Right ventricle myocardium superior (tissue), 1 donor: ENCODE data around the gene THSD7A. TPM values are rescaled to one million over a fixed set of nuclear protein-coding genes. Genes with fewer than 3 reads are reported as not detected.

Experiments used
- ATAC-seq: fragments of 200-7000 bp; cut with Tn5 transposase; one replicate; pipeline ENCODE4 v1.9.1; 2020; ENCODE audit warnings: mild to moderate bottlenecking; ENCODE audit not compliant: poor library complexity
- DNase-seq: peaks from one replicate; pipeline ENCODE4 v3.0.0-alpha.2; 2020
- intact Hi-C: fragments of 100-400 bp; cut with DNase I; formaldehyde crosslinking; loops from one replicate; pipeline ENCODE4 v1.11.2; 2022
- total RNA-seq: library from RNA; stranded (reverse); fragmentation: NEBNext Ultra II Directional; extraction: Animal tissue kit (Norgen Biotek cat#: 25700); gene quantifications from one replicate; pipeline ENCODE4 v1.2.1, GENCODE V29; 2021
- donor health status: DM: no; HTN: yes; CAD: no; lungs with severe emphysema.

THSD7A gene
- total RNA-seq, 1 donor from 2014 or later = 0.70 TPM

- ATAC-seq (no peak), DNase-seq (no peak)
- intact Hi-C loops = no loop called here
Measured at GRCh38 chr7:11758627-11759111, 73.3 kb downstream of the THSD7A start.

GRCh38 chr7:11757153-11757552 lies 74.8 kb downstream of the THSD7A start:
- ATAC-seq = no peak
- intact Hi-C loops = no loop called here
- DNase-seq = no peak

DNA sequence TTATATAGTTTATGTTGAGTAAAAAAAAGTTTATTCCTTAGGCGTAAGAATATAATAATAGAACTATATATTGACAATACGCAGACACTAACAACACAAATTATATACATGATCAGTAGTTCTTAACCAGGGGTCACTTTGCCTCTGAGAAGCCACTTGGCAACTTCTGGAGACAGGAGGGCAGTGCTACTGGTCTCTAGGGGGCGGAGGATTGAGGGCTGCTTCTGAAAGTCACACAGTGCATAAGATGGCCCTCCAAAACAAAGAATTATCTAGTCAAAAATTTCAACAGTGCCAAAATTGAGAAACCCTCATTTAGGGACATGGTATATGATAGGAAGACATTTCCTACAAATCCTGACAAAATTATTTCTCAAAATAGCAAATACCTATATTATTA lies 77.1 kb downstream of the THSD7A start:
- intact Hi-C loops = no loop called here
- no peak for DNase-seq
- ATAC-seq = no peak

DNA sequence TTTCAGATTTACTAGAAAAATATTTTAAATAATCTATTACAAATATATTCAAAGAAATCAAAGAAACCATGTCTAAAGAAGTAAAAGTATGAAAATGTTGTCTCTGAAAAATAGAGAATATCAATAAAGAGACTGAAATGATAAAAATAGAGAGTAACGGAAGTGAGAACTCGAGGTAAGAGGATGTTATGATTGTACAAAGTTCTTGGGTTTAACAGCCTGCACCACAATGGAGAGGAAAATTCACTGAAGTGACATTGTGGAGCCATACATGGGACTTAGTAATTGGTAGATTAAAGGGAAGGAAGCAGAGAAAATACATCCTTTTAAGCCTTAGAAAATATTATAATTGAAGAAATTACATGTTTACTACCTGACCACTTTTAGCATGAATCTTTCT lies 77.9 kb downstream of the THSD7A start:
- DNase-seq = no peak
- intact Hi-C loops = no loop called here
- no peak for ATAC-seq

- intact Hi-C loops = no loop called here
- DNase-seq = no peak
- no peak for ATAC-seq
Measured at GRCh38 chr7:11753433-11753832, 78.6 kb downstream of the THSD7A start.

DNA sequence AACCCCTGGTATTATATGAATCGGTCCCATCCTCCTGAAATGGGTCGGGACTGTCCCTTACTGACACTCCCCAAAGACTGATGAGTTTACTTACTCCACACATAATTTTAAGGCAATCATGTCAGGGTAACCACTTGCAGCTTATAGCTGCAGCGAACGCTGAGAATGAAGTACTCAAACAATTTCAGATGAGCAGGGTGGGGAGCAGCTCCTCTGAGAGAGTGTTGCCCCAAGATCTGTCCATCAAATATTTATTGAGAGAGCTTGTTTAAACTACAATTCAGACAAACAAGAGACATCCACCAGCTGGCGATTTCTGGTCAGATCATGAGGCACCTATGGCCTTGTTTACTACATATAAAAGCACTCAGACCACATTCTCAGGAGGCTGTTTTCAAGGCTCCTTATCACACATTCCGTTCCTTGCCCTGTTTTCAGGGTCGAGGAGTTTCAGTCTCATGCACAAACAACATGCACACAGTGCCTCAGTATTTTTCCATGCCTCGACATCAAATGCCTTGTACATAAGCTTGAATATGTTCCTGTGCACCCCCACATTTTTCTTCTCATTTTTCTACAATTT lies 80.1 kb downstream of the THSD7A start:
- DNase-seq = no peak
- intact Hi-C loops = no loop called here
- no peak for ATAC-seq

DNA sequence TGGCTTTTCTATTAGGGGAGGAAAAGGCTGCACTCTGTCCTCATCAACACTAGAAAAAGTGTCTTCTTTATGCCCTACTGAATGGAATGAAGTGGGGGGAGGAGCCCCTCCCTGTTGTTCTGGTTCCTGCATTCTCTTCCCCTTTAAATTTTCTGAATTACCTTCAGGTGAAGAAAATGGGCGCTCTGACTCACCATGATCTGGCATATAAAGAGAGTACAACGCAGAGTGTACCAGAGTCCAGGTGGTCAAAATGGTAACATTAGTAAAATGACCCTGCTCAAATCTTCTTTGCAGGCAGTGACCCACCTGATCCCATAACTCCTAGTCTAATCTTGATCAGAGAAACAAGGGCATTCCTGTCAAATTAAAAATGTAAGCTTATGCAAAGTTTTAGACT lies 80.7 kb downstream of the THSD7A start:
- ATAC-seq (no peak), DNase-seq (no peak)
- intact Hi-C loops = no loop called here

DNA sequence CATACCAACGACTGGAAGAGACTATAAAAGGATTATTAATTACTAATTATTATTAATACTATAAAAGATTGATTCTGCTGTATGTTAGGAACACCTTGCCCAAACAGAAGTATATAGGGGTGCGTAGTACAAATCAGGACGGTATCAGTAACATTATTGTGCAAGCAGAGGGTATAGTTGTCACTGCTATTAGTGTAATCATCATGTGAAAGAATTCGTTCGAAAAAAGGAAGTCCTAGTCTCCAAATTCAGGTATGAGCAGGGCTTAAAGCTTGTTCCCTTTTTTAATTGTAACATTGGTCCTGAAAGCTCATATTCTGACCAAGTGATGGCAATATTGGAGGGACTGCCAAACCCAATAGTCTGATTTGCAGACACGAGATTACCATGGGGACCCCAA lies 81.8 kb downstream of the THSD7A start:
- DNase-seq (no peak), ATAC-seq (no peak)
- intact Hi-C loops = no loop called here

DNA sequence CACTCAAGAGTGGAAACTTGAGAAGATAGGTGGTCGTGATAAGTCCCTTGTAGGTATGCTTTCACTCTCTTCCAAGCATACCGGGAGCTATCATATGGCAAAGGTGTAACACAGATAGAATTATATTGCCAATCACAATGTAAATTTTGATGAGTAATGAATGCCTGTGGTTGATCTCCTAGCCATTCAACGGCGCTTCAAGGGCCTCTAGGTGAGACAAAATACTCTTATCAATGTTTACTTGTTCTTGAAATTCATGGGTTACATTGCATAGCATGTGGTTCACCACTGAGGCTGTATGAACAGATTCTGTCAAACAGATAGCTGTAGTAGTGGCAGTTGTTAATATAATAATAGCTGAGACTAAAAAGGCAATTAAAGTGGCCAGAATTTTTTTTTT lies 82.4 kb downstream of the THSD7A start:
- DNase-seq (no peak), ATAC-seq (no peak)
- intact Hi-C loops = no loop called here

DNA sequence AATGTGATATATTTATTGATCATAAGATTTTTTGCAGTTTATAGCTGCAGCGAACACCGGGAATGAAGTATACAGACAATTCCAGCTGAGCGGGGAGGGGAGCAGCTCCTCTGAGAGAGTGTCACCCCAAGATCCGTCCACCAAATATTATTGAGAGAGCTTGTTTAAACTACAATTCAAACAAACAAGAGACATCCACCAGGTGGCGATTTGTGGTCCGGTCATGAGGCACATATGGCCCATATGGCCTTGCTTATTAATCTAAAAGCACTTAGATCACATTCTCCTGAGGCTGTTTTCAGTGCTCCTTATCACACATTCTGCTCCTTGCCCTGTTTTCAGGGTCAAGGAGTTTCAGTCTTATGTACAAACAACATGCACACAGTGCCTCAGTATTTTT lies 83.1 kb downstream of the THSD7A start:
- intact Hi-C loops = no loop called here
- DNase-seq = no peak

DNA sequence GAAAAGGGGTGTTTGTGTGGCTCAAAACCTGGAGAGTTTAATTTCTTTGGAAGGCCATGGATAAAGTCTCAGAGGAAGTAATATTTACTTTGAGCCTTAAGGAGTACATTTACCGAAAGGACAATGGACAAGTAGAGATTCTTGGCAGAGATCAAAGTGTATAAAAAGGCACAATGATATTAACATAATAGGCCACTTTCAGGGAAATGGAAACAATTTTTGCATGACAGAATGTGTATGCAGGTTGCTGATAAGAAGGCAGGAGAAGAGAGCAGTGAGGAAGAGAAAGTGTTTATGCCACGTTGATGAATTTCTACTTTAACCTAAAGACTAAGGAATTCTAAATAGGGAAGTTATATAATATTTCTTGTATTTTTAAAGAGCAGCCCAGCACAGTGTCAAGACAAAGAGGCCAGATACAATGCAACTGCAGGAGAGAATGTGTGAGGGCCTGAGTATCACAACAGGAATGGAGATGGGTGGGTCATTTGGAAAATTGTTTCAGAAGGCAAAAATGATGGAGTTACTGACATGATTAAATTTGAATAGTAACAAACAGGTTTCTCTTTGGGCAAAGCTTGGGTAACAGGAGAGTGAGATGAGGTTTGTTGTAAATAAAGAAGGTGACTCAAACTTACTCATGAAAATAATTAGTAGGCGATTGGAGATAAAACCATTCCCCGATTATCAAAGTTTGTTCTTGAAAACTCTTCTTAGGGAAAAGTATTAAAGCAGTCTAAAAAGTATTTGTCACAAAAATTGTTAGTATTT lies 84.1 kb downstream of the THSD7A start:
- intact Hi-C loops = no loop called here
- DNase-seq = no peak
- no peak for ATAC-seq

More for the DNA sequence above, 83.1 kb downstream of the THSD7A start:
- ATAC-seq = no peak

DNA sequence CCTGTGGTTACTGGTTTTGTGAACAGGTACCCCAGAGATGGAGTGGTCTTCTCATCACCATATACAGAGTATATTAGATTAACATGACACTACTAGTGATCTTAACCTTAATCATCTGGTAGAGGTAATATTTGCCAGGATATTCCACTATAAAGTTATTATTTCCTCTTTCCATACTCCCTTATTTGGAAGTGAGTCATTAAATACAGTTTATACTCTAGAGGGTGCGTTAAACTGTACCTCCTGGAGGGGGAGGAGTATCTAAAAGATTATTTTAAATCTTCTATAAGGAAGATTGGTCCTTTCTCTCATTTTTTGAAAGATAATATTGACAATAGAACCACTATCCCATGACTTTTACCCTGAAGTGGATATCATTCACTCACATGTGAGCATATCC lies 85.4 kb downstream of the THSD7A start:
- ATAC-seq (no peak), DNase-seq (no peak)
- intact Hi-C loops = no loop called here

- no peak for DNase-seq
- intact Hi-C loops = no loop called here
- ATAC-seq = no peak
Measured at GRCh38 chr7:11743548-11743947, 88.5 kb downstream of the THSD7A start.

DNA sequence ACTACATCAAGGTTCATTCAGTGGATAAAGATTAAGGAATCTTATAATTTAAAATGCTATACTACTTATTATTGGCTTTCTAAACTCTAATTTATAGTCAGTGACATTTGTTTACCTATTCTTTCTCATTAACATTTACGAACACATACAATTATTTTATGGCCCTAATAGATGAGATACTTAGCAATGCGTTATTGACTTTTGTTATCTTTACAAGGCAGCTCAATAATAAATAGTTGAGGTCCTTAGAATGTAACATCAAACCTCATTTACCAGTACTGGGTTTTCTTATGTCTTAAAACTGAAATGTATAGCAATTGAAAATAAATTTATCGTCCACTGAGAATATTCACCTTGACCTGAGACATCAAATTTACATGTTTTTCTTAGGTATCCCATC lies 89.0 kb downstream of the THSD7A start:
- DNase-seq (no peak), ATAC-seq (no peak)
- intact Hi-C loops = no loop called here

GRCh38 chr7:11742496-11742895 lies 89.5 kb downstream of the THSD7A start:
- no peak for ATAC-seq
- intact Hi-C loops = no loop called here
- DNase-seq = no peak

- ATAC-seq = no peak
- intact Hi-C loops = no loop called here
- no peak for DNase-seq
Measured at GRCh38 chr7:11737723-11738122, 94.3 kb downstream of the THSD7A start.

DNA sequence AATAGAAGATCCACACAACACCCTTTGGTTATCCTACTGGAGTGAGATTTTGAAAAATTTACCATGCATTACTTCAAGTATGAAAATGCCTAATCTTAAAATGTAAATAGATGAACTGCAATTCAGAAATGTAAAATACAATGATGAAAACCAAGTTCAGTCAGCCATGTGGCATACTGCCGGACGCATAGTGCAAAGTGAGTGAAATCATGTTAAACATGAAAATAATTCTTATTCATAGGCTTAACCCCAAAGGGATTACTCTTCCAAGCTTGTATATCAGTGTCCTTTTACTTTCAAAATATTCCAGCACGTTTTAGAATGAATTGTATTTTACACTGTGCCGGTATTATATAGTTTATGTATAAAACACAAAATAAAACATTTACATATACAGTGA lies 99.8 kb downstream of the THSD7A start:
- DNase-seq (no peak), ATAC-seq (no peak)
- intact Hi-C loops = no loop called here

DNA sequence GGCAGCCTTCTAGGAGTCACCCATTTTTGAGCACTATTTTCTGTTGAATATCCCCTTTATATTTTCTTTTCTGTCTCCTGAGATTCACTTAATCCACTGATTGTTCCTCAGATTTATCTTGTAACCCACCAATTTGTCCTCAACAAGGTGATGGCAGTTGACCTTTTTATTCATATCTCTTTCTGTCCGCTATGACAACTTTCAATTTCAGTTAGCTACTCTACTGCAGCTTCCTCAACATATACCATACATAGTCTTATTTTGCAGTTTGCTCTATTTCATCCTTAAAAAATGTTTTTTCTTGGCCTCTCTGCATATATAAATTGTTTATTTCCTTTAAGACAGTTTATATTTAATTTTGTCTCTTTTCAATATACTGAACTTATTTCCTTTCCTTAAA lies 101.3 kb downstream of the THSD7A start:
- intact Hi-C loops = no loop called here
- DNase-seq = no peak
- ATAC-seq = no peak

DNA sequence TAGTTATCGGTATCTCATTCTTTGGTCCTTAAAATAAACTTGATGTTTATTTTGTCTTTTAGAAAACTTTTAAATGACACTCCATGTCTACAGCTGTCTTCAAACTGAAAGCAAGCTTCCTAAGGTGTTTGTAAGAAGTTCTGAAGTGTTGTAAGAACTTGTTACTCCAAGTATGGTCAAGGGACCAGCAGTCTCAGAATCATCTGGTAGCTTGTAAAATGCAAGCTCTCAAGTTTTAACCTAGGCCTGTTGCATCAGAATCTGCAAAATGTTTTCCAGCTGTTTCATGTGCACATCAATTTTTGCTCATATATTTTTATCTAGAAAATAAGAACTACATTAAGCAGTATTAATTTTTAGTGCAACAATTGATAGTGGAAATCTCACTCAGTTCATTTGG lies 104.1 kb downstream of the THSD7A start:
- intact Hi-C loops = no loop called here
- ATAC-seq (no peak), DNase-seq (no peak)

- DNase-seq = peak; percentile 50
- intact Hi-C loops = no loop called here
- ATAC-seq = peak; percentile 75
Measured at GRCh38 chr7:11726794-11727155, 105.2 kb downstream of the THSD7A start.
